Measurements from ENCODE around the gene CELF5. TPM values are rescaled to one million over a fixed set of nuclear protein-coding genes. Genes with fewer than 3 reads are reported as not detected.

CELF5 gene
- total and polyA plus RNA-seq, 10 of the 15 experiments (the other 5 are each of a cell fraction or from before 2014, with no cell fraction given) = 0.01 to 0.04 TPM; not detected in 8

GRCh38 chr19:3196064-3196932 is 28.2 kb upstream of the CELF5 start:
- H3K27me3 ChIP-seq (replicated peaks in 1 of 2; ENCODE audit: control insufficient read depth in 2 of 2, insufficient read depth in 2 of 2, low read length in 1 of 2) = no peaks in the 10 kb centered on the region
- intact Hi-C loops (cut with micrococcal nuclease; ENCODE audit: unreplicated experiment) = no loop called here
- FAIRE-seq (no peak), ATAC-seq (no peak), DNase-seq (ENCODE audit: low read depth, low spot score) (no peak)
- H2AFZ ChIP-seq (ENCODE audit: control insufficient read depth, low read depth, low read length) = no peak overlapping the region
- 94% methylated on average over 38 of the region's 42 CpGs for WGBS (ENCODE audit: insufficient coverage, insufficient replicate concordance, low lambda C conversion rate, missing lambda C conversion rate)
- no peak overlapping the region for H3K4me2 ChIP-seq (ENCODE audit: control insufficient read depth, insufficient read depth)
- no peak overlapping the region for H3K4me3 ChIP-seq
- RAD21 ChIA-PET (ENCODE audit: unreplicated experiment) = no interaction called here
- no peak overlapping the region for H3K9ac ChIP-seq (ENCODE audit: control insufficient read depth, insufficient read depth, low read length)
- peaks cover 1% of the 10 kb centered on the region; the same call in 1 of the 2 replicates for H3K79me2 ChIP-seq (ENCODE audit: control insufficient read depth, insufficient read depth, low read length)
- H4K20me1 ChIP-seq (ENCODE audit: control insufficient read depth, insufficient read depth) = no peaks in the 10 kb centered on the region
- CTCF ChIA-PET = no interaction called here
- TF ChIP-seq, protein P1, sequence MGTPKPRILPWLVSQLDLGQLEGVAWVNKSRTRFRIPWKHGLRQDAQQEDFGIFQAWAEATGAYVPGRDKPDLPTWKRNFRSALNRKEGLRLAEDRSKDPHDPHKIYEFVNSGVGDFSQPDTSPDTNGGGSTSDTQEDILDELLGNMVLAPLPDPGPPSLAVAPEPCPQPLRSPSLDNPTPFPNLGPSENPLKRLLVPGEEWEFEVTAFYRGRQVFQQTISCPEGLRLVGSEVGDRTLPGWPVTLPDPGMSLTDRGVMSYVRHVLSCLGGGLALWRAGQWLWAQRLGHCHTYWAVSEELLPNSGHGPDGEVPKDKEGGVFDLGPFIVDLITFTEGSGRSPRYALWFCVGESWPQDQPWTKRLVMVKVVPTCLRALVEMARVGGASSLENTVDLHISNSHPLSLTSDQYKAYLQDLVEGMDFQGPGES (IDR thresholded peaks at IDR 0.05) = no peak
- TF ChIP-seq, protein P2, sequence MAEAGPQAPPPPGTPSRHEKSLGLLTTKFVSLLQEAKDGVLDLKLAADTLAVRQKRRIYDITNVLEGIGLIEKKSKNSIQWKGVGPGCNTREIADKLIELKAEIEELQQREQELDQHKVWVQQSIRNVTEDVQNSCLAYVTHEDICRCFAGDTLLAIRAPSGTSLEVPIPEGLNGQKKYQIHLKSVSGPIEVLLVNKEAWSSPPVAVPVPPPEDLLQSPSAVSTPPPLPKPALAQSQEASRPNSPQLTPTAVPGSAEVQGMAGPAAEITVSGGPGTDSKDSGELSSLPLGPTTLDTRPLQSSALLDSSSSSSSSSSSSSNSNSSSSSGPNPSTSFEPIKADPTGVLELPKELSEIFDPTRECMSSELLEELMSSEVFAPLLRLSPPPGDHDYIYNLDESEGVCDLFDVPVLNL (IDR thresholded peaks at IDR 0.05; ENCODE audit: low read depth, low read length) = no peak
- TF ChIP-seq E4F1 (IDR thresholded peaks at IDR 0.05; ENCODE audit: borderline replicate concordance, partially characterized antibody) = no peak
- no peak for TF ChIP-seq SRF (IDR thresholded peaks at IDR 0.05; ENCODE audit: low read depth in 2 of 2, low read length in 2 of 2)
- TF ChIP-seq ESRRA (IDR thresholded peaks at IDR 0.05; ENCODE audit: low read length) = no peak
- TF ChIP-seq SIN3A (IDR thresholded peaks at IDR 0.05; ENCODE audit: low read depth, low read length) = no peak
- no peak for TF ChIP-seq TAF1 (IDR thresholded peaks at IDR 0.05; ENCODE audit: borderline replicate concordance, low read depth, low read length)
- POLR2A ChIA-PET = no interaction called here
- H3K4me1 ChIP-seq (ENCODE audit: control insufficient read depth, insufficient read depth, low read length) = no peaks in the 10 kb centered on the region
- in situ Hi-C loops (cut with MboI) = no loop called here
- BruUV-seq (replicated peaks) = no TSS peak
- H3K36me3 ChIP-seq (ENCODE audit: control insufficient read depth in 2 of 2, insufficient read depth in 2 of 2, low read length in 1 of 2) = peaks cover 2 to 8% of the 10 kb centered on the region in 2 experiments; a peak in 3 of 4 replicates
- SMC1A ChIA-PET (ENCODE audit: uncharacterized antibody, unreplicated experiment) = no interaction called here
- no peak overlapping the region for H3K27ac ChIP-seq (ENCODE audit: control insufficient read depth, insufficient read depth)
- no peaks in the 10 kb centered on the region for H3K9me3 ChIP-seq (replicated peaks; ENCODE audit: control insufficient read depth, insufficient read depth, low read length)
